Measurements from ENCODE around the gene TRAF5. TPM values are rescaled to one million over a fixed set of nuclear protein-coding genes. Genes with fewer than 3 reads are reported as not detected.
"Not testable (repeated sequence)": the region's sequence is repeated elsewhere in the genome, so short reads cannot be mapped to it uniquely, and the experiment has no call there.

Gene TRAF5
- total RNA-seq, result 13.1 TPM
- long read RNA-seq, partial matches to known transcripts, result 1 of 6 reads
- long read RNA-seq, other reads (novel, unspliced or antisense), result 2 of 6 reads

GRCh38 chr1:211326528-211327345 is at the start of gene TRAF5:
TRAF5 (plus strand) TSS chr1:211326833; CDS start chr1:211353240, 26,407 bp downstream.
- no peak for DNase-seq (ENCODE audit: low spot score)

GRCh38 chr1:211279340-211279739 is 47.3 kb upstream of the TRAF5 start:
- DNase-seq (ENCODE audit: low spot score), result no peak

- no peak for DNase-seq (ENCODE audit: low spot score)
Observed at GRCh38 chr1:211280910-211281309, 45.7 kb upstream of the TRAF5 start.

GRCh38 chr1:211281320-211282022 is 45.2 kb upstream of the TRAF5 start:
- DNase-seq (ENCODE audit: low spot score), result no peak

GRCh38 chr1:211282023-211282373 is 44.6 kb upstream of the TRAF5 start:
- no peak for DNase-seq (ENCODE audit: low spot score)

GRCh38 chr1:211285196-211285595 is 41.4 kb upstream of the TRAF5 start:
- no peak for DNase-seq (ENCODE audit: low spot score)

- no peak for DNase-seq (ENCODE audit: low spot score)
Observed at GRCh38 chr1:211287218-211287617, 39.4 kb upstream of the TRAF5 start.

- no peak for DNase-seq (ENCODE audit: low spot score)
Observed at GRCh38 chr1:211292411-211292810, 34.2 kb upstream of the TRAF5 start.

GRCh38 chr1:211296396-211296795 is 30.2 kb upstream of the TRAF5 start:
- no peak for DNase-seq (ENCODE audit: low spot score)

- no peak for DNase-seq (ENCODE audit: low spot score)
Observed at GRCh38 chr1:211305044-211305443, 21.6 kb upstream of the TRAF5 start.

- DNase-seq (ENCODE audit: low spot score), result no peak
Observed at GRCh38 chr1:211309617-211310016, 17.0 kb upstream of the TRAF5 start.

- no peak for DNase-seq (ENCODE audit: low spot score)
Observed at GRCh38 chr1:211313392-211313791, 13.2 kb upstream of the TRAF5 start.

- no peak for DNase-seq (ENCODE audit: low spot score)
Observed at GRCh38 chr1:211318576-211319280, 7.9 kb upstream of the TRAF5 start.

- no peak for DNase-seq (ENCODE audit: low spot score)
Observed at GRCh38 chr1:211319892-211320291, 6.7 kb upstream of the TRAF5 start.

GRCh38 chr1:211320980-211321379 is 5.7 kb upstream of the TRAF5 start:
- DNase-seq (ENCODE audit: low spot score), result no peak

GRCh38 chr1:211321646-211322045 is 5.0 kb upstream of the TRAF5 start:
- DNase-seq (ENCODE audit: low spot score), result not testable (repeated sequence)

GRCh38 chr1:211323156-211324063 is 3.2 kb upstream of the TRAF5 start:
- DNase-seq (ENCODE audit: low spot score), result no peak

- no peak for DNase-seq (ENCODE audit: low spot score)
Observed at GRCh38 chr1:211324992-211325775, 1.4 kb upstream of the TRAF5 start.

- DNase-seq (ENCODE audit: low spot score), result no peak
Observed at GRCh38 chr1:211326140-211326527, 499 bp upstream of the TRAF5 start.

- no peak for DNase-seq (ENCODE audit: low spot score)
Observed at GRCh38 chr1:211327346-211327921, 801 bp downstream of the TRAF5 start.
